Activated naive CD4-positive, alpha-beta T cell treated with anti-CD3 and anti-CD28 coated beads for 36 hours (primary cell): ENCODE measurements around the gene LCORL. TPM values are rescaled to one million over a fixed set of nuclear protein-coding genes. Genes with fewer than 3 reads are reported as not detected.

Experiments
- CTCF ChIA-PET: fragments of 350-600 bp; sonication (Branson Sonifier 250); formaldehyde crosslinking; loops from one replicate; lab custom pipeline; 2021; ENCODE audit warnings: antibody characterized with exemption; lab: Charles Lee
- DNase-seq: peaks from one replicate; pipeline ENCODE4 v3.0.0-alpha.2; 2020
- H3K27ac Mint-ChIP-seq: one replicate; pipeline ENCODE4 v1.8.0; 2021; ENCODE audit warnings: mild to moderate bottlenecking, mixed read lengths
- H3K27me3 Mint-ChIP-seq: one replicate; pipeline ENCODE4 v1.8.0; 2021; ENCODE audit warnings: low read depth, mixed read lengths
- H3K36me3 Mint-ChIP-seq: one replicate; pipeline ENCODE4 v1.8.0; 2021; ENCODE audit warnings: low read depth, mixed read lengths
- H3K4me1 Mint-ChIP-seq: one replicate; pipeline ENCODE4 v1.8.0; 2021; ENCODE audit warnings: low read depth, mixed read lengths
- H3K4me3 Mint-ChIP-seq: one replicate; pipeline ENCODE4 v1.8.0; 2021; ENCODE audit warnings: mild to moderate bottlenecking, moderate library complexity, mixed read lengths
- H3K9me3 Mint-ChIP-seq: one replicate; pipeline ENCODE4 v1.8.0; 2021; ENCODE audit warnings: mixed read lengths
- intact Hi-C: fragments of 100-400 bp; cut with micrococcal nuclease; formaldehyde crosslinking; loops from one replicate; pipeline ENCODE4 v1.15.1; 2023
- total RNA-seq, 2 experiments: library from RNA; stranded (reverse); gene quantifications; one replicate each; pipeline ENCODE4 v1.2.3, GENCODE V29; 2021

The LCORL gene
- 1 to 10 TPM; 8.6 to 9.4 TPM for total RNA-seq

DNA sequence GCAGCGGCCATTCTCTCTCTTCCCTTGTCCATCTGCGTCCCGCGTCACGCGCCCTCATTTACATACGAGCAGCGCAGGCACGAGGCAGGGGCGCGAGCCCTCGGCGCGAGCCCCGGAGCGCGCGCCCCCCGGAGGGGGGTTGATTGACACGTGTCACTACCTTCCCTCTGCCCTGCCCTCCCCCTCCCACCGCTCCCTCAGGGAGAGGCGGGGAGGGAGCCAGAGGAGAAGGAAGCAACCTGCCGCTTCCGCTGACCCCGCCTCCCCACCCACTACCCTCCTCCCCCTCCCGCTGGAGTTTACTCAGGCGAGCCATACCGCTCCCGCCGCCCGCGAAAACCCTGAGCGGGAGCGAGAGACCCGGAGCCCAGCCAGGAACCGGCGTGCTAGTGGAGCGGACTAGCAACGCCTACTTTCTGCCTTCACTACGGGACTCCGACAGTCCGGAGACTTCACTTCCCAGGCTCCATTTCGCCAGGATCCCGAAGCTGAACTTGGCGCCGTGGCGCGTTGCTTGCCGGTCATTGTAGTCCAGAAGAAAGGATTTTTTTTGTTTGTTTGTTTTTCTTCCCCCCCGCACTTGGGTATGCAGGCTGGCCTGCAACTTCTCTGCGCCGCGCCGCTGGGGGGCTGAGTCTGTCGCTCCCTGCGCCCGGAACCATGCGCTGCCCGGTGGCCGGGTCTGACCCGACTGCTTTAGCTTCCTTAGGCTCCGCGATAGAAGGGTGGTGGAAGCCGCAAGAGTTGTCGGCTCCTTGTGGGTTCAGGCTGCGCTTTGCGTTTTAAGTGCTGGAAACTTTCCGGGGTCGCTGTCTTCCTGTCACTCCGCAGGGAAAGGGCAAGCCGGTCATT lies at the start of gene LCORL:
TSS of gene LCORL (minus strand) at position 36 of the 852 bp plus-strand sequence. CDS start at position 32, 4 bp downstream.
- peaks cover 2% of the 10 kb centered on the region for H3K36me3 Mint-ChIP-seq
- CTCF ChIA-PET = interaction anchor here (1.2 kb wide), 1 partner anchor 213 kb away, joined by 3 read pairs; no protein-coding TSS in a partner anchor
- peaks cover 14% of the 10 kb centered on the region for H3K4me1 Mint-ChIP-seq
- peak; percentile 89 for DNase-seq
- H3K27ac Mint-ChIP-seq = peak within 1 kb of the TSS; percentile 79
- intact Hi-C loops = loop anchor here (1.0 to 5.0 kb wide), 9 partner anchors 35 to 1795 kb away; partner anchors contain the start of genes DCAF16, LAP3, MED28 and NCAPG
- no peaks in the 10 kb centered on the region for H3K9me3 Mint-ChIP-seq
- H3K27me3 Mint-ChIP-seq = peaks cover 16% of the 10 kb centered on the region
- H3K4me3 Mint-ChIP-seq = peak within 1 kb of the TSS; percentile 98

- H3K36me3 Mint-ChIP-seq = no peaks in the 10 kb centered on the region
- intact Hi-C loops = loop anchor here (10.0 kb wide), 1 partner anchor 295 kb away; no protein-coding TSS in a partner anchor
- CTCF ChIA-PET = no interaction called here
Observed at GRCh38 chr4:18069810-18070209, 48.3 kb upstream of the LCORL start.

GRCh38 chr4:18067031-18067430 lies 45.5 kb upstream of the LCORL start:
- Mint-ChIP-seq H3K4me1 (no peaks in the 10 kb centered on the region), H3K4me3 (no peak overlapping the region), H3K9me3 (peaks cover 12% of the 10 kb centered on the region), H3K36me3 (peaks cover 1% of the 10 kb centered on the region), H3K27ac (no peak overlapping the region), H3K27me3 (peaks cover 56% of the 10 kb centered on the region)
- intact Hi-C loops = no loop called here
- no peak for DNase-seq
- CTCF ChIA-PET = no interaction called here

More at GRCh38 chr4:18069810-18070209, 48.3 kb upstream of the LCORL start:
- DNase-seq = no peak
- Mint-ChIP-seq H3K27ac (no peak overlapping the region), H3K27me3 (peaks cover 51% of the 10 kb centered on the region), H3K4me1 (no peaks in the 10 kb centered on the region), H3K4me3 (no peak overlapping the region), H3K9me3 (peaks cover 4% of the 10 kb centered on the region)

DNA sequence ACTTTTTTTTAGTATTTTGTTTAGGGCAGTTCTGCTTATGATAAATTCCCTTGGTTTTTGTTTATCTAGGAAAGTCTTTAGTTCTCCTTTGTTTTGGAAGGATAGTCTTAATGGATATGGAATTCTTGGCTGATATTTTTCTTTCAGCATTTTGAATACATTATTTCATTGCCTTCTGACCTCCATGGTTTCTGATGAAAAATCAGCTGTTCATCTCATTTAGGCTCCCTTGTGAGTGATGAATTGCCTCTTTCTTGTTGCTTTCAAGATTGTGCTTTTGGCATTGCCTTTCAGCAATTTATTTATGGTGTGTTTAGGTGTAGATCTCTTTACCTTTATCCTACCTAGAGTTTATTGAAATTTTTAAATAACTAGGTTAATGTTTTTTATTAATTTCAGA lies 41.5 kb upstream of the LCORL start:
- intact Hi-C loops = no loop called here
- Mint-ChIP-seq H3K9me3 (peaks cover 12% of the 10 kb centered on the region), H3K4me1 (peaks cover 1% of the 10 kb centered on the region), H3K27me3 (peaks cover 44% of the 10 kb centered on the region), H3K36me3 (peaks cover 1% of the 10 kb centered on the region), H3K4me3 (no peak overlapping the region), H3K27ac (no peak overlapping the region)
- DNase-seq = no peak
- CTCF ChIA-PET = no interaction called here

- H3K4me1 Mint-ChIP-seq = peaks cover 11% of the 10 kb centered on the region
- no peak overlapping the region for H3K4me3 Mint-ChIP-seq
- intact Hi-C loops = loop anchor here (1.0 kb wide), 1 partner anchor 36 kb away; no protein-coding TSS in a partner anchor
- H3K36me3 Mint-ChIP-seq = no peaks in the 10 kb centered on the region
- H3K27ac Mint-ChIP-seq = no peak overlapping the region
- CTCF ChIA-PET = interaction anchor here (0.7 to 1.2 kb wide), 2 partner anchors 17 to 241 kb away, joined by 3 to 4 read pairs; no protein-coding TSS in a partner anchor
- no peak for DNase-seq
- peaks cover under 1% of the 10 kb centered on the region for H3K9me3 Mint-ChIP-seq
- peaks cover 33% of the 10 kb centered on the region for H3K27me3 Mint-ChIP-seq
Observed at GRCh38 chr4:18057821-18058533, 36.4 kb upstream of the LCORL start.

GRCh38 chr4:18056030-18056429 lies 34.5 kb upstream of the LCORL start:
- CTCF ChIA-PET = no interaction called here
- Mint-ChIP-seq H3K27me3 (peaks cover 32% of the 10 kb centered on the region), H3K4me3 (no peak overlapping the region), H3K36me3 (no peaks in the 10 kb centered on the region), H3K9me3 (no peaks in the 10 kb centered on the region), H3K27ac (no peak overlapping the region), H3K4me1 (peaks cover 11% of the 10 kb centered on the region)
- DNase-seq = no peak
- intact Hi-C loops = no loop called here

DNA sequence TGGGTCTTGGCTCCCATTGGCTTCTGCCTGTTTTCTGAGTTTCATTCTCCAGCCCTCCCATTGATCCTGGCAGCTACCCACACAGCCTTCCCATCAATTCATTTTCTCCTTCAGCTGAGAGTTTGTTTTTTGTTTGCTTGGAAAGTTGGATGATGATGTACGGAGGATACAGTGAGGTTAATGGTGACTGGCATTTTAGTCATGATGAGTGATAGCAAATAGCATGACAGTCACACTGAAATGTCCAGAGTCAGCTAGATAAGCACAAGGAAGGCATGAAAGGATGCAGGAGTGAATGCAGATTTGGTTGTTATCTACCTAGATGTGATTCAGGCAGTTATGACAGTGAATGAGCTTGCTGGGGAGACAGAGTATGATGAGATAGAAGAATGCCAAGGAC lies 30.6 kb upstream of the LCORL start:
- CTCF ChIA-PET = no interaction called here
- Mint-ChIP-seq H3K4me1 (peaks cover 3% of the 10 kb centered on the region), H3K36me3 (no peaks in the 10 kb centered on the region), H3K4me3 (no peak overlapping the region), H3K27me3 (peaks cover 23% of the 10 kb centered on the region), H3K27ac (no peak overlapping the region), H3K9me3 (no peaks in the 10 kb centered on the region)
- intact Hi-C loops = no loop called here
- DNase-seq = no peak

- Mint-ChIP-seq H3K27ac (no peak overlapping the region), H3K36me3 (no peaks in the 10 kb centered on the region), H3K4me1 (peaks cover 2% of the 10 kb centered on the region), H3K4me3 (no peak overlapping the region), H3K9me3 (no peaks in the 10 kb centered on the region), H3K27me3 (peaks cover 23% of the 10 kb centered on the region)
- no peak for DNase-seq
- CTCF ChIA-PET = no interaction called here
- intact Hi-C loops = no loop called here
Observed at GRCh38 chr4:18051281-18051680, 29.7 kb upstream of the LCORL start.

GRCh38 chr4:18050448-18050847 lies 28.9 kb upstream of the LCORL start:
- H3K9me3 Mint-ChIP-seq = no peaks in the 10 kb centered on the region
- intact Hi-C loops = no loop called here
- no peaks in the 10 kb centered on the region for H3K4me1 Mint-ChIP-seq
- DNase-seq = no peak
- no peak overlapping the region for H3K4me3 Mint-ChIP-seq
- no peak overlapping the region for H3K27ac Mint-ChIP-seq
- no peaks in the 10 kb centered on the region for H3K36me3 Mint-ChIP-seq
- CTCF ChIA-PET = no interaction called here
- H3K27me3 Mint-ChIP-seq = peaks cover 17% of the 10 kb centered on the region

- Mint-ChIP-seq H3K4me1 (no peaks in the 10 kb centered on the region), H3K4me3 (no peak overlapping the region), H3K27me3 (peaks cover 14% of the 10 kb centered on the region), H3K9me3 (no peaks in the 10 kb centered on the region), H3K36me3 (no peaks in the 10 kb centered on the region), H3K27ac (no peak overlapping the region)
- CTCF ChIA-PET = no interaction called here
- intact Hi-C loops = no loop called here
- no peak for DNase-seq
Observed at GRCh38 chr4:18049446-18049845, 27.9 kb upstream of the LCORL start.

DNA sequence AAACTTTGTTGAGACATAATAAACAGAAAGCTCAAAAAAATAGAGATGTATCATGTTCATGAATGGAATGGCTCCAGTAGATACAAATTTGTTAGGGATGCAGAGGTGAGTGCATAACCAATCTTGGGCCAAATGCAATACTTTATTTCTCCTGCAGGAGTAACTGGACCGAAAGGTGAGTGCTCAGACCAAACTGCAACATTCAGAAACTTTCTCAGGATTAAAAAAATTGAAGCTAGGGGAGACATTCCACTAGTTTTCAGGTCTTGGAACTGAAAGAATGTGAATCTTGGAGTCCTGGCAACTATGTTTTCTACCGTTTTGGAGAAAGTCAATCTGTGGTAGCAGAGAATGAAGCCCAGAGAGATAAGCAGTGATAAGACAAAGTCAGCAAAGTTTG lies 21.2 kb upstream of the LCORL start:
- Mint-ChIP-seq H3K27me3 (peaks cover 11% of the 10 kb centered on the region), H3K4me1 (no peaks in the 10 kb centered on the region), H3K36me3 (no peaks in the 10 kb centered on the region), H3K4me3 (no peak overlapping the region), H3K9me3 (no peaks in the 10 kb centered on the region), H3K27ac (no peak overlapping the region)
- CTCF ChIA-PET = no interaction called here
- intact Hi-C loops = no loop called here
- no peak for DNase-seq

DNA sequence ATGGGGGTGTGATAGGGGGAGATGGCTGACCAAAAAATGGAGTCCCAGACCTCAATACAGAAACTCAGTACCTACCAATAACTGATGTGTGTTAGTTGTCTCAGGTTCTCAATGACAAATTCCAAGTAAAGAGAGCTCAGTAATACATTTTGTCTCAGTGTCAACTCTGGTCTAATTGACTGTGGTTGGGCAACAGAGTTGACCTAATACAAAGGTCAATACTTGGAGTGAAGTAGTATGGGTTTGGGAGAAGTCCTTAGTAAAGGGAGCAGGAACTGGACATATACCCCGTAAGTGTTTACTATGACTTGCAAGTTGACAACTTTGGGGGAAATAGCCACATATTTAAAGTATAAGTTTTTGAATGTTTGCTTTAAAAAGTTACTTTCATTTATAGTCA lies 20.5 kb upstream of the LCORL start:
- intact Hi-C loops = no loop called here
- Mint-ChIP-seq H3K27me3 (peaks cover 11% of the 10 kb centered on the region), H3K4me1 (no peaks in the 10 kb centered on the region), H3K4me3 (no peak overlapping the region), H3K36me3 (no peaks in the 10 kb centered on the region), H3K9me3 (no peaks in the 10 kb centered on the region), H3K27ac (no peak overlapping the region)
- CTCF ChIA-PET = no interaction called here
- DNase-seq = no peak
